GM23248 (cell line): Measurements from ENCODE around the gene ANKFN1. TPM values are rescaled to one million over a fixed set of nuclear protein-coding genes. Genes with fewer than 3 reads are reported as not detected.

Experiments
- DNase-seq: peaks from one replicate; pipeline ENCODE4 v3.0.0-alpha.2; 2015
- H2AFZ ChIP-seq: fragments of 200-600 bp; sonication (generic); 2 replicates; pipeline ENCODE4 v1.6.1; 2016; ENCODE audit warnings: antibody characterized with exemption
- H3F3A ChIP-seq: fragments of 200-600 bp; sonication (generic); 2 replicates; pipeline ENCODE4 v1.6.1; 2016; ENCODE audit warnings: mild to moderate bottlenecking, antibody characterized with exemption, mixed run types; ENCODE audit not compliant: insufficient read depth
- H3K27ac ChIP-seq: fragments of 200-600 bp; sonication (generic); 2 replicates; pipeline ENCODE4 v1.5.1; 2016; ENCODE audit warnings: mild to moderate bottlenecking
- H3K27me3 ChIP-seq: fragments of 200-600 bp; sonication (generic); replicated peaks from 2 replicates; pipeline ENCODE4 v1.6.1; 2016; ENCODE audit warnings: mild to moderate bottlenecking; ENCODE audit not compliant: insufficient read depth
- H3K36me3 ChIP-seq: fragments of 200-600 bp; sonication (generic); 2 replicates; pipeline ENCODE4 v1.6.1; 2016; ENCODE audit warnings: low read depth, mild to moderate bottlenecking
- H3K4me1 ChIP-seq: fragments of 200-600 bp; sonication (generic); 2 replicates; pipeline ENCODE4 v1.6.1; 2016; ENCODE audit warnings: mild to moderate bottlenecking; ENCODE audit not compliant: insufficient read depth
- H3K4me2 ChIP-seq: fragments of 200-600 bp; sonication (generic); one replicate; pipeline ENCODE4 v1.6.1; 2016; ENCODE audit warnings: mild to moderate bottlenecking; ENCODE audit not compliant: unreplicated experiment
- H3K4me3 ChIP-seq: fragments of 200-600 bp; sonication (generic); 2 replicates; pipeline ENCODE4 v1.5.1; 2016; ENCODE audit warnings: mild to moderate bottlenecking
- H3K79me2 ChIP-seq: fragments of 200-600 bp; sonication (generic); 2 replicates; pipeline ENCODE4 v1.6.1; 2016; ENCODE audit warnings: mild to moderate bottlenecking; ENCODE audit not compliant: insufficient read depth
- H3K9ac ChIP-seq: fragments of 200-600 bp; sonication (generic); 2 replicates; pipeline ENCODE4 v1.6.1; 2016; ENCODE audit warnings: mild to moderate bottlenecking
- H3K9me2 ChIP-seq: fragments of 200-600 bp; sonication (generic); 2 replicates; pipeline ENCODE4 v1.6.1; 2016; ENCODE audit warnings: mixed run types, mild to moderate bottlenecking, moderate library complexity; ENCODE audit not compliant: insufficient read depth
- H3K9me3 ChIP-seq: fragments of 200-600 bp; sonication (generic); one replicate; pipeline ENCODE4 v1.6.1; 2017; ENCODE audit warnings: low read depth
- H4K20me1 ChIP-seq: fragments of 200-600 bp; sonication (generic); 2 replicates; pipeline ENCODE4 v1.6.0; 2016; ENCODE audit not compliant: insufficient read depth
- EZH2 ChIP-seq: fragments of 200-600 bp; sonication (generic); IDR thresholded peaks from 2 replicates; pipeline ENCODE4 v1.6.1; 2018; ENCODE audit warnings: antibody characterized with exemption, mild to moderate bottlenecking; ENCODE audit not compliant: insufficient read depth, poor library complexity, severe bottlenecking
- EZH2phosphoT487 ChIP-seq: fragments of 200-600 bp; sonication (generic); IDR thresholded peaks from 2 replicates; pipeline ENCODE4 v1.6.1; 2018; ENCODE audit warnings: antibody characterized with exemption, moderate library complexity, mild to moderate bottlenecking, low read depth; ENCODE audit not compliant: insufficient read depth
- WGBS, 2 experiments: methylation state at CpG; one replicate each; pipeline ENCODE4 v1.1.6; 2015 to 2017; ENCODE audit warnings: low lambda C conversion rate in 2 of 2, low coverage in 1 of 2; ENCODE audit errors: missing lambda C conversion rate in 2 of 2; 5-methylcytosine and 5-hydroxymethylcytosine counted together
- in situ Hi-C: fragments of 300-500 bp; cut with MboI; formaldehyde crosslinking; loops from 2 replicates; pipeline ENCODE4 v1.15.0; 2020
- polyA plus RNA-seq: library from polyadenylated mRNA; unstranded; fragments of >200 nt; fragmentation: Nextera tagmentation; extraction: Ambion mirVana; gene quantifications from 2 replicates; pipeline ENCODE4 v1.2.1, GENCODE V29; 2016
- total RNA-seq: library from RNA; depleted of rRNA; stranded (reverse); fragments of >200 nt; shearing (Covaris generic); gene quantifications from 2 replicates; pipeline ENCODE4 v1.2.3, GENCODE V29; 2014

ANKFN1 gene
- total and polyA plus RNA-seq, 2 experiments from 2014 or later, result 0.54 to 0.64 TPM

DNA sequence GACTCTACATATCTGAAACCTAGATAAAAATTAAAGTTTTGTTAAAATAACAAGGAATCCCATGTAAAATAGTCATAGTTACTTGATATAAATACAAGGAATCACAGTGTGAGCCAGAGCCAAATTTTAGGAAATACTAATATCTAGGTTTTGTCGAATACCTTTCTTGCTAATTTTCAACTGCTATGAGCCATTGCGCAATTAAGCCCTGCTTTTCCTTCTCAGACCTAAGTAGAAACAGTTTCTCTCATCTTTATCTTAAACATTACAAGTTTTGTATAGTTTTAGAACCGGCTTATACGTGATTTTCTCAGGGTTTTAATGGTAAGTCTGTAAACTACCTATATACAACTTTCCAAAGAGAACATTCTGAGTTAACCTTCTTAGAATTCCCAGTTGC is 282.9 kb downstream of the ANKFN1 start:
- H3K9ac ChIP-seq, result no peak overlapping the region
- H3K36me3 ChIP-seq, result no peaks in the 10 kb centered on the region
- H3K9me3 ChIP-seq, result no peaks in the 10 kb centered on the region
- H3K27me3 ChIP-seq, result no peaks in the 10 kb centered on the region
- no peak overlapping the region for H3K27ac ChIP-seq
- no peak overlapping the region for H2AFZ ChIP-seq
- H4K20me1 ChIP-seq, result no peaks in the 10 kb centered on the region
- WGBS, 2 experiments, result 83 to 86% methylated on average over 4 of the region's 4 CpGs
- H3K79me2 ChIP-seq, result no peaks in the 10 kb centered on the region
- no peak for TF ChIP-seq EZH2
- no peak for TF ChIP-seq EZH2phosphoT487
- DNase-seq, result no peak
- in situ Hi-C loops, result no loop called here
- peaks cover 14% of the 10 kb centered on the region for H3F3A ChIP-seq
- H3K4me1 ChIP-seq, result peaks cover 32% of the 10 kb centered on the region
- no peaks in the 10 kb centered on the region for H3K9me2 ChIP-seq
- H3K4me3 ChIP-seq, result no peak overlapping the region
- H3K4me2 ChIP-seq, result no peak overlapping the region

DNA sequence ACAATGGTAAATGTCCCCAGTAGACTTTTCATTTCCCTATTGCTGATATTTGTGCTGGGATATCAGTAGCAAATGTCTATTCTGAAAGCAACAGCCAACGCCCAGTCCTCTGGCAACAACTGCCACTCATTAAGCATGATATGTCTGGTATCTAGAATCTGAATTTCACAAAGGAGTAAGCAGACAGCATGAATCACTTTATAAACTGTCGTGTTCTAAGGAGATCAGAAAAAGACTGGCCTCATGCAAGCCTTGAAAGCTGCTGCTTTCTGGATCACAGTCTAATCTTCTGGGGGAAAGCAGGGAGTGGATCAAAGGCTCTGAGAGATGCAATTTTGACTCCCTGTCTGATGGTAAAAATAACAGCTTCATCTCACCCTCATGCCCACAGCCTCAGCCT is 287.1 kb downstream of the ANKFN1 start:
- DNase-seq, result peak; percentile 32
- Histone ChIP-seq H3K79me2 (no peaks in the 10 kb centered on the region), H3K9me3 (no peaks in the 10 kb centered on the region), H3K9me2 (no peaks in the 10 kb centered on the region), H3F3A (peaks cover 7% of the 10 kb centered on the region; the same call in 1 of the 2 replicates), H3K4me2 (peak overlapping the region; percentile 58), H3K27me3 (no peaks in the 10 kb centered on the region), H3K36me3 (no peaks in the 10 kb centered on the region), H4K20me1 (no peaks in the 10 kb centered on the region), H2AFZ (peak overlapping the region; percentile 49), H3K9ac (0 out of 2 replicates have a peak overlapping the region, but pooled peaks have one; percentile 3), H3K4me3 (0 out of 2 replicates have a peak overlapping the region, but pooled peaks have one; percentile 9), H3K4me1 (peaks cover 21% of the 10 kb centered on the region), H3K27ac (no peak overlapping the region)
- in situ Hi-C loops, result no loop called here
- 3 to 5% methylated on average over 2 of the region's 2 CpGs for WGBS, 2 experiments
- TF ChIP-seq EZH2 (no peak), EZH2phosphoT487 (no peak)

DNA sequence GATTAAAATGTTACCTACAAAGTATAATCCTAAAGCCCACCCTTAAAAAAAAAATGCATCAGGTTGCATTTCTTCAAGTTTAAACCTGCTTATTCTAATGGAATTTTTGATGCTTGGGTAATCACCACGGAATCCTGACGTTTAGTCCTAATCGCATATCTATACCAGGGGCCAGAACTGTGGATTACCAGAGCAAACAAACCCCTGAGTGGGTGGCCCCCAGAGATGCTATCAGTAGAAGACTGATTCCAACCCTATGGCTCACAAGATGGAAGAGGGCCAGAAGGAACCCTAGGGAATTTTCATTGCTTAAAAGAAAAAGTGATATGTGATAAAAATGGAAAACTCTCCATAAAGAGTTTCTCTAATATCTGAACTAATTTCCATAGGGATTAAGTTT is 288.0 kb downstream of the ANKFN1 start:
- H4K20me1 ChIP-seq, result no peaks in the 10 kb centered on the region
- in situ Hi-C loops, result no loop called here
- WGBS, 2 experiments, result 2 to 10% methylated on average over 3 of the region's 3 CpGs
- no peaks in the 10 kb centered on the region for H3K9me2 ChIP-seq
- peak; percentile 62 for DNase-seq
- H3K9me3 ChIP-seq, result no peaks in the 10 kb centered on the region
- H3F3A ChIP-seq, result peaks cover 7% of the 10 kb centered on the region; the same call in 1 of the 2 replicates
- TF ChIP-seq EZH2, result no peak
- no peaks in the 10 kb centered on the region for H3K36me3 ChIP-seq
- H3K4me2 ChIP-seq, result peak overlapping the region; percentile 58
- no peaks in the 10 kb centered on the region for H3K27me3 ChIP-seq
- peaks cover 21% of the 10 kb centered on the region for H3K4me1 ChIP-seq
- H2AFZ ChIP-seq, result no peak overlapping the region
- no peak overlapping the region for H3K27ac ChIP-seq
- no peaks in the 10 kb centered on the region for H3K79me2 ChIP-seq
- no peak overlapping the region for H3K9ac ChIP-seq
- no peak overlapping the region for H3K4me3 ChIP-seq

DNA sequence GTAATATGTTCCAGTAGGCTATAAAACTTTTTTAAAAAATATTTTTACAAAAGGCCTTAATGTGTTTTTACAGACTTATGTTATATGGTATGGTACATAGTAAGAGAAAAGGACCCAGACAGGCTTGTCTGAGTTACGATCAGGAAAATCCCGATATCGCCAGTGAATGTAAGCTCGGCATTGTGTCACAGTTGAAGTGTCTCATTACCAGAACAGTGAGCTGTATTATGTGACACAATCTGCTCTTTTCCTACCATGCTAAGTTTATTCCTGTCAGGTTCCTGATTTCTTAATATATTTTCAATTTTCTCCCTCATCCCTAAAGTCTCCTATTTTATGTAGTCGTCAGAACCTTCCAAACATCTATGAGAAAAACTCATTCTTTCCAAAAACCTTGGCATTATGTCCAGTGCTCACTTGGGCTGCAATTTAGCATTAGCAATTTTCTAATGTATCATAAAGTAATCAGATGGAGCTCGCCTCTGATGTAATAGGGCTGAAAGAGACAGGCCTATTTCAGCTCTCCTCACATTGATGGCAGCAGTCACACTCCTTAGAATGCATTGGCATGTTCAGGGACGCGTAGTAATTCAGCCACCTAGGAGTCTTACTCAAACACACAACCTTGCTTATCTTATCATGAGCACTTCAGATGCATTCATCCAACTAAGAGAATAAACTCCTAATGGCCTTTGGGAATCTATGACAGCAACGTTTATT is 292.6 kb downstream of the ANKFN1 start:
- no peaks in the 10 kb centered on the region for H3K79me2 ChIP-seq
- TF ChIP-seq EZH2phosphoT487 (no peak), EZH2 (no peak)
- WGBS, 2 experiments, result 89 to 92% methylated on average over 9 of the region's 9 CpGs

More for the DNA sequence above, 292.6 kb downstream of the ANKFN1 start:
- H3K4me1 ChIP-seq, result peaks cover 10% of the 10 kb centered on the region
- H3F3A ChIP-seq, result 0 out of 2 replicates have a peak, but pooled peaks cover under 1% of the 10 kb centered on the region
- no peaks in the 10 kb centered on the region for H3K27me3 ChIP-seq
- no peak overlapping the region for H3K4me2 ChIP-seq
- DNase-seq, result no peak
- no peaks in the 10 kb centered on the region for H3K9me3 ChIP-seq
- H3K9me2 ChIP-seq, result no peaks in the 10 kb centered on the region
- H3K4me3 ChIP-seq, result no peak overlapping the region
- H3K27ac ChIP-seq, result no peak overlapping the region
- H3K36me3 ChIP-seq, result no peaks in the 10 kb centered on the region
- H3K9ac ChIP-seq, result no peak overlapping the region
- in situ Hi-C loops, result no loop called here
- H4K20me1 ChIP-seq, result no peaks in the 10 kb centered on the region
- H2AFZ ChIP-seq, result no peak overlapping the region
